Suprapubic skin (tissue), 4 donors: Measurements from ENCODE around the gene SLC9A8.

Experiments
- EP300 ChIP-seq: sonication (generic); formaldehyde crosslinking; IDR thresholded peaks from one replicate; pipeline ENCODE4 v1.6.1; 2017; ENCODE audit warnings: antibody characterized with exemption
- POLR2A ChIP-seq, 2 donors: fragments of 450-650 bp; IDR thresholded peaks; one replicate each; pipeline ENCODE4 v1.6.1; 2017; ENCODE audit warnings: antibody characterized with exemption in 2 of 2, mild to moderate bottlenecking in 2 of 2, moderate library complexity in 2 of 2
- POLR2AphosphoS5 ChIP-seq, 3 donors: sonication (generic); formaldehyde crosslinking; IDR thresholded peaks; one replicate each; pipeline ENCODE4 v1.6.1; 2017; ENCODE audit warnings: antibody characterized with exemption in 3 of 3
- TF ChIP-seq, protein P1 (sequence below), 2 donors: fragments of 200-600 bp in 1 of 2; fragments of 450-650 bp in 1 of 2; sonication (generic) in 1 of 2; IDR thresholded peaks; one replicate each; pipeline ENCODE4 v1.5.1; 2016 to 2019; ENCODE audit warnings: antibody characterized with exemption in 2 of 2, mild to moderate bottlenecking in 1 of 2, moderate library complexity in 1 of 2

DNA sequence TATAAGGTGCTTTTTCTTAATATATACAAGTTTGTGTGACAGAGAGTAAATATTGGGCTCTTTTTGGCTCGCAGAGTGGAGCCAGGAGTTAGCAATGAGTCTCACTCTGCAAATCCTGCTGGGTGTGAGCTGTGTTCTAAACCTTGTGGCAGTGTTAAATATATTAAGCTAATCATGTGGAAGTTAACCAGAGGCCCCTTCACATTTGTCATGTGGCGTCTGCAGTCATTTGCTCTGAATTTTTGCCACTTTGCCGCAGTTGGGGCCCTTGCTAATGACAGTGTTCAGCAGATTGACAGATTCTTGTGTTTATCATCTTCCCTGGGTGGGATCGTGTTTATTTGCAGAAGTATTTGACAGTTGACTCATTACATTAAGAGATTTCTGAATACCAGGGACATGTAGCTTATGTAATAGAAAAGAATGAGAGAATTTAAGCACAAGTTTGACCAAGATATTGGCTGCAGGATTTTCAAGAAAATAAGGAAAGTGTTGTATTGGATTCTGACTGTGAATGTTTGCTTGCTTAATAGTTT, 64.8 kb downstream of the SLC9A8 start:
- TF ChIP-seq, protein P1, sequence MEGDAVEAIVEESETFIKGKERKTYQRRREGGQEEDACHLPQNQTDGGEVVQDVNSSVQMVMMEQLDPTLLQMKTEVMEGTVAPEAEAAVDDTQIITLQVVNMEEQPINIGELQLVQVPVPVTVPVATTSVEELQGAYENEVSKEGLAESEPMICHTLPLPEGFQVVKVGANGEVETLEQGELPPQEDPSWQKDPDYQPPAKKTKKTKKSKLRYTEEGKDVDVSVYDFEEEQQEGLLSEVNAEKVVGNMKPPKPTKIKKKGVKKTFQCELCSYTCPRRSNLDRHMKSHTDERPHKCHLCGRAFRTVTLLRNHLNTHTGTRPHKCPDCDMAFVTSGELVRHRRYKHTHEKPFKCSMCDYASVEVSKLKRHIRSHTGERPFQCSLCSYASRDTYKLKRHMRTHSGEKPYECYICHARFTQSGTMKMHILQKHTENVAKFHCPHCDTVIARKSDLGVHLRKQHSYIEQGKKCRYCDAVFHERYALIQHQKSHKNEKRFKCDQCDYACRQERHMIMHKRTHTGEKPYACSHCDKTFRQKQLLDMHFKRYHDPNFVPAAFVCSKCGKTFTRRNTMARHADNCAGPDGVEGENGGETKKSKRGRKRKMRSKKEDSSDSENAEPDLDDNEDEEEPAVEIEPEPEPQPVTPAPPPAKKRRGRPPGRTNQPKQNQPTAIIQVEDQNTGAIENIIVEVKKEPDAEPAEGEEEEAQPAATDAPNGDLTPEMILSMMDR (IDR thresholded peaks at IDR 0.05) = no peak
- TF ChIP-seq POLR2A (IDR thresholded peaks at IDR 0.05) (no peak), POLR2AphosphoS5 (IDR thresholded peaks at IDR 0.05) (no peak), EP300 (no peak)
